Left cardiac atrium (tissue), 4 donors: ENCODE results near the gene MDGA2. TPM values are rescaled to one million over a fixed set of nuclear protein-coding genes. Genes with fewer than 3 reads are reported as not detected.

ENCODE experiments used
- ATAC-seq, 2 donors: fragments of 200-7000 bp; cut with Tn5 transposase; one replicate each; pipeline ENCODE4 v1.9.1; 2020; ENCODE audit warnings: mild to moderate bottlenecking in 2 of 2, moderate library complexity in 2 of 2
- DNase-seq: peaks from one replicate; pipeline ENCODE4 v3.0.0-alpha.2; 2020
- intact Hi-C, 2 donors: fragments of 100-400 bp; cut with DNase I; formaldehyde crosslinking; loops; one replicate each; pipeline versions ENCODE4 v1.14.1 to v1.15.1; 2022 to 2023
- total RNA-seq, 2 donors: library from RNA; stranded (reverse); fragmentation: NEBNext Ultra II Directional; extraction: Animal tissue kit (Norgen Biotek cat#: 25700); gene quantifications; one replicate each; pipeline ENCODE4 v1.2.1, GENCODE V29; 2021
- donor health status: DM: no; HTN: yes; CAD: no.
- donor health status: DM: no; HTN: yes; CAD: no; lungs with severe emphysema.
- donor health status: DM: yes; HTN: yes; CAD: no.
- donor health status: Dilated cardiomyopathy.

The MDGA2 gene
- total RNA-seq, 2 donors from 2014 or later = 0.09 TPM; not detected in 1

- intact Hi-C loops = no loop called here
- ATAC-seq = no peak
- DNase-seq = no peak
These were observed 163.6 kb downstream of the MDGA2 start for GRCh38 chr14:47511829-47512228.

DNA sequence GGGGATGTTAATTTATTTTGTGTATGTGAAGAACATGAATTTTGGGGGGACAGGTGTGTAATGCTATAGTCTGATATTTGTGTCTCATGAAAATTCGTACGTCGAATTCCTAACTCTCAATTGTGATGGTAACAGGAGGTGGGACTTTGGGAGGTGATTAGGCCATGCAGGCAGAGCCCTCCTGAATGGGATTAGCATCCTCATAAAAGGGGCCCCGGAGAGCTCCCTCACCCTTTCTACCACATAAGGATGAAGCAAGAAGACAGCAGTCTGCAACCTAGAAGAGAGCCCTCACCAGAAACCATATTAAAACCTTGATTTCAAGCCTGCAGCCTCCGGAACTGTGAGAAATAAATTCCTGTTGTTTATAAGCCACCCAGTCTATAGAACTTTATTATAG, 165.4 kb downstream of the MDGA2 start:
- no peak for DNase-seq
- intact Hi-C loops = no loop called here
- no peak for ATAC-seq

- ATAC-seq (no peak), DNase-seq (no peak)
- intact Hi-C loops = no loop called here
These were observed 167.5 kb downstream of the MDGA2 start for GRCh38 chr14:47507861-47508260.

GRCh38 chr14:47500369-47500768, 175.0 kb downstream of the MDGA2 start:
- DNase-seq = no peak
- intact Hi-C loops = no loop called here
- ATAC-seq = no peak

GRCh38 chr14:47490766-47491165, 184.6 kb downstream of the MDGA2 start:
- ATAC-seq = no peak
- intact Hi-C loops = no loop called here

GRCh38 chr14:47490353-47490752, 185.1 kb downstream of the MDGA2 start:
- intact Hi-C loops = no loop called here
- no peak for ATAC-seq

More at GRCh38 chr14:47490766-47491165, 184.6 kb downstream of the MDGA2 start:
- DNase-seq = no peak

DNA sequence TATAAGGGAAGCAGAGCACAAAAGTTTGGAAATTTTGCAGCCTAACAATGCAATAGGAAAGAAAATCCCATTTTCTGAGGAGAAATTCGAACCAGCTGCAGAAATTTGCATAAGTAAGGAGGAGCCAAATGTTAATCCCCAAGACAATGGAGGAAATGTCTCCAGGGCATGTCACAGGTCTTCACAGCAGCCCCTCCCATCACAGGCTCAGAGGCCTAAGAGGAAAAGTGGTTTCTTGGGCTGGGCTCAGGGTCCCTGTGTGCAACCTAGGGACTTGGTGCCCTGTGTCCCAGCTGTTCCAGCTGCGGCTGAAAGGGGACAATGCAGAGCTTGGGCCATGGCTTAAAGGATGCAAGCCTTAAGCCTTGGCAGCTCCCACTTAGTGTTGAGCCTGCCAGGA, 190.0 kb downstream of the MDGA2 start:
- ATAC-seq = no peak
- intact Hi-C loops = no loop called here
- DNase-seq = no peak

More at GRCh38 chr14:47490353-47490752, 185.1 kb downstream of the MDGA2 start:
- DNase-seq = no peak

- ATAC-seq (no peak), DNase-seq (no peak)
- intact Hi-C loops = no loop called here
These were observed 192.0 kb downstream of the MDGA2 start for GRCh38 chr14:47483449-47483848.

GRCh38 chr14:47471075-47471474, 204.3 kb downstream of the MDGA2 start:
- no peak for DNase-seq
- intact Hi-C loops = no loop called here
- ATAC-seq = no peak

DNA sequence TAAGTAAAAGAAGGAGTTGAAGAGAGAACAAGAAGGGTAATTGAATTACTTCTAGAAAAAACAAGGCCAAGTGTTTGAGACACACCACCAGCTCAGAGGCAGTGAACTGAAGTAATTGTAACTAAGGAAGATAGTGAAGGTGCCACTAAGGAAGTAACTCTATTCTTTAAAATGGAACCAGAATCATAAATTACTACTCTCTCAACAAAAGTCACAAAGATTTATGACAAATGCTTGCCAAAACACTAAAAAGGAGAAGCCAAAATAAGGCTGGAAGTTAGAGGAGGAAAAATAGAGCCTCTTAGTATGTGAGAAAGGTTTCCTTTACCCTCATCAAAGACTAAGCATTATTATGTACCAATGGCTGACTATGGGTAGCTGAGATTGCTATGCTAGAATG, 208.5 kb downstream of the MDGA2 start:
- no peak for ATAC-seq
- intact Hi-C loops = no loop called here
- DNase-seq = no peak

GRCh38 chr14:47454025-47454424, 221.4 kb downstream of the MDGA2 start:
- no peak for ATAC-seq

DNA sequence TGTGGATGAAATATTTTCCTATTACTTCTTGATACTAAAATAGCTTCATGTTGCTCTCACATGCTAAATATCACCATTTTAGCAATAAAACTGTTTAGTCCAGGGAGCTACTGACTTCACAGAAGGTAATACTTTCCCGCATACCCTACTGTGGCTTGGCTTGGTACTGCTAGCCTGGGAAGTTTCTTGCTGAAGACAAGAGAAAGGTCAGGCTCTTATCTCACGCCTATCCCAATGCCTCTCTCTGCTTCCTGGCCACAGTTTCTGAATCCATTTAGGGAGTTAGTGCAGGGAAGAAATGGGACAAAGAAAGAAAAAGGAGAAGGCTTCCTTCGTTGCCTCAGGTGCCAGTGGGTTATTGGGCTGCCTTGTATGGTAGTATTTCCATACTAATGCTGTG, 228.3 kb downstream of the MDGA2 start:
- intact Hi-C loops = no loop called here
- DNase-seq (no peak), ATAC-seq (no peak)

More at GRCh38 chr14:47454025-47454424, 221.4 kb downstream of the MDGA2 start:
- DNase-seq = no peak
- intact Hi-C loops = no loop called here

GRCh38 chr14:47442211-47442610, 233.2 kb downstream of the MDGA2 start:
- ATAC-seq (peak in 1 of 2 donors; percentile 23), DNase-seq (no peak)
- intact Hi-C loops = no loop called here

DNA sequence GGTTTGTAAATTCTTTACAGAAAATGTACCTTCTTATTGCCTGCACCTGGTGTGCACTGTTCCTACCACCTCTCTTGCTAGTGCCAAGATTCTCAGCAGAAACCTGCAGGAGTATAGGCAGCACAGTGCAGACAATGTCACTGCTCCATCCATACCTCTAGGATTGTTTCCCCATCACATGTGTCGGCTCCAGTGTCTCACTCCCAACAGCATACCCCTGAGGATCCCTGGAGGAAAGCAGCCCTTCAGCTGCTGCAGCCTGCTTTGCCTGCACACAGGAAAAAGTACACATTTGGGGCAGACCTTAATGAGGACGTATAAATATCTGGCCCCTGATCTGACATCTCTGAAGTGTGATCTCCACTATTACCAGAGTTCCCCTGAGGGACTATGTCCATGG, 235.5 kb downstream of the MDGA2 start:
- no peak for DNase-seq
- no peak for ATAC-seq
- intact Hi-C loops = no loop called here

DNA sequence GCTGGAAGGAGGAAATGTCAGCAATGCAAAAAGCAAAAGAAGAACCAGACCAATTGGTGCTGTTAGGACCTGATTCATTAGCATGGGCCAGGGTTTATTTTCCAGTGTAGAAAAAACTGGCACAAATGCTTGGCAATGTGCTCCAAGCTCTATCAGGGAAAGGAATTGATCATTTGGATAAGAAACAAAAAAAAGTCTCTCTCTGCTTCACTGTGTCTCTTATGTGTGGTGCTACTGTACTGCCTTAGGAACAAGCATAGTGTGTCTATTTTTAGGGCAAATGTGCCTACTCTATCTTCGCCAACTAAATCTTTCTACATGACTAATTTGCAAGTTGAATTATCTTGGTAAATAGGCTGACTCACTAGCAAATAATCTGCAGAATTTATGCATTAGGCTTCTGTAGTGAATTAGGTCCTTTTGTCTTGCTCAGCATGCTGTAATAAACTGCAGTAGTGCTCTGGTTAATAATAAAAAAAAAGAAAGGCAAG, 236.7 kb downstream of the MDGA2 start:
- DNase-seq (no peak), ATAC-seq (peak; percentile 22 to 27)
- intact Hi-C loops = no loop called here

DNA sequence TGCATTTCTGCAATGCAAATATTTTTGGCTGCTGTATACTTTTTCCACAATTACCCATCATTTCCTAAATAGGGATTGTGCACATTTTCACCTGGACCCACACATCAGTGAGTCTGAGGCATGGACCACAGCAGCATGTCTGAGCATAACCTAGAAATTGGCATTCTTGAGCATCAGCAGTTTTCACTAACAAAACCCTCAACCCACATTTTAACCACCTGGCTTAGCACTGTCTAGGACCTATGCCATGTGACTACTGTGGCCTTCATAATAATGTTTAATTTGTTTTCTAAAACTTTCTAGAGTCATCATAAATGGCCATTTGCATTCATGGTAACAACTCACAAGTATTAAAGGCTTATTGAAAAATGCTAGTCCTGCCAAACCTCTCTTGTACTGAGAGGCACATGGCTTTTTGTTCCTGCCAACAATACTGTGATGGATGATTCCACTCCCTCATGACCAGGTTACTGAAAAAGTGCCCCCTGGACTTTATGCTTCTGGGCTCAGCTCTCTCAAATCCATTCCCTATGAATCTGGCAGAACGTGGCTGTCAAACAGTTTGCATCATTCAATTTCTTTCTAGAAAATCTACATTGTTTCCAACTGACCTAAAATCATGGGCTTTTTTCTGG, 240.0 kb downstream of the MDGA2 start:
- ATAC-seq (no peak), DNase-seq (no peak)
- intact Hi-C loops = no loop called here

DNA sequence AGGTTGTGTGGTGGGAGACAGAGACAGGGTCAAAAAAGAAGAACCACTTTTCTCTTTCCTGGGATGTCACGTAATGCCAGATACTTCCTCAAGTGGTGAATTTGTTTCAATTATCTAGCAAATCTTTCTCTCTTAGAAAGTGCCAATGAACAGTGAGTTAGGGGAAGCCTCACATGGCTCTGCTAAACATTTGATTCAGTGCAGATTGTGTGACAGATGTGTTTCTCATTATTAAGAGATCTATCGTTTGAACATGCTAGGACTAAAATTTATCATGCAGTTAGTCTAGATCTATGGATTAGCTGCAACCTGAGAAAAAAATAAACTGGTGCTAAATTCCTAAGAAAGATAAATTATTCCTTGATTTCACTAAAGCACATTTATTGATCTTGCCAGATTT, 247.8 kb downstream of the MDGA2 start:
- ATAC-seq (no peak), DNase-seq (no peak)
- intact Hi-C loops = no loop called here

GRCh38 chr14:47425302-47425701, 250.1 kb downstream of the MDGA2 start:
- intact Hi-C loops = no loop called here
- ATAC-seq (no peak), DNase-seq (no peak)

GRCh38 chr14:47422191-47422590, 253.2 kb downstream of the MDGA2 start:
- DNase-seq (no peak), ATAC-seq (no peak)
- intact Hi-C loops = no loop called here

- intact Hi-C loops = no loop called here
- ATAC-seq (no peak), DNase-seq (no peak)
These were observed 263.9 kb downstream of the MDGA2 start for GRCh38 chr14:47411523-47411922.

DNA sequence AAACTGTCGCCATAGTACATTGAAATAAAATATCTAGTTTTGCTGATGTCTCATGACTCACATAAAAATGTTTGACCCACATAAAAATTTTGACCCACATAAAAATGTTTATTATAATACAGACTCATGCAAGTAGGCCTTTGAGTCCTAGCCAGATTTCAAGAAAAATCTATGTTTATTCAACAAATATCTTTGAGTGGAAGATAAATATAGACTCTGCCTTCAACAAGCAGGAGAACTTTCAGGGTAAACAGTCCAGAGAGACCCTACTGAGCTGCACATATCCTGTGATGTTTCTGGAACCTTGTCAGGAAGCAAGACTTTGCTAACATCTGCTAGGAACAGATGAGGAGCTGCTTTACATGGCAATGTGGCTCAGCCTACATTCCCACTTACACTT, 283.1 kb downstream of the MDGA2 start:
- intact Hi-C loops = no loop called here
- no peak for DNase-seq
- ATAC-seq = no peak
